DOHH2 (cell line): ENCODE results near the gene FCER1G.

Source experiments
- CTCF ChIP-seq: fragments of 200-600 bp; sonication (generic); IDR thresholded peaks from one replicate; pipeline ENCODE4 v1.5.1; 2014; ENCODE audit warnings: antibody characterized with exemption, mild to moderate bottlenecking, low read depth, low read length; ENCODE audit not compliant: poor library complexity, severe bottlenecking
- EZH2phosphoT487 ChIP-seq: fragments of 200-600 bp; sonication (generic); IDR thresholded peaks from 2 replicates; pipeline ENCODE4 v1.6.1; 2017; ENCODE audit warnings: borderline replicate concordance, mild to moderate bottlenecking, antibody characterized with exemption, low read length, moderate library complexity, mixed read lengths

DNA sequence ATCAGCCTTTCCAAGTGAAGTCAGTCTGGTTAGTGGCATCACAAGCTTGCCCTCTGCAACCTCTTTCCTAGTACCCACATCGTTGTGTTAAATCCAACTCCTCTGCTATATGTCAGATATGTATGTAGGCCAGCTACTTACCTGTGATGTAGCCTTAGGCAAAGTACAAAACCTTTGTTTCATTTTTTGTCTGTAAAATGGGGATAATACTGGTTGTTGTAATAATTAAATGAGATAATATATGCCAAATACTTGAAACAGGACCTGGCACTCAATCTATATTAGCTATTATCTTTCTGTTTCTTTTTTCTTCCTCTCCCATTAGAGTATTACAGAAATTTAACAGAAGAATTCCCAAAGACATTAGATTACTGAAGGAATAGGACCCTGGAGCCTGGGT, 44.7 kb downstream of the FCER1G start:
- TF ChIP-seq CTCF (no peak), EZH2phosphoT487 (no peak)
